GM23248 (cell line): Measurements from ENCODE around the gene ANO4. TPM values are rescaled to one million over a fixed set of nuclear protein-coding genes. Genes with fewer than 3 reads are reported as not detected.

ENCODE experiments used
- DNase-seq: peaks from one replicate; pipeline ENCODE4 v3.0.0-alpha.2; 2015
- H2AFZ ChIP-seq: fragments of 200-600 bp; sonication (generic); 2 replicates; pipeline ENCODE4 v1.6.1; 2016; ENCODE audit warnings: antibody characterized with exemption
- H3F3A ChIP-seq: fragments of 200-600 bp; sonication (generic); 2 replicates; pipeline ENCODE4 v1.6.1; 2016; ENCODE audit warnings: mild to moderate bottlenecking, antibody characterized with exemption, mixed run types; ENCODE audit not compliant: insufficient read depth
- H3K27ac ChIP-seq: fragments of 200-600 bp; sonication (generic); 2 replicates; pipeline ENCODE4 v1.5.1; 2016; ENCODE audit warnings: mild to moderate bottlenecking
- H3K27me3 ChIP-seq: fragments of 200-600 bp; sonication (generic); replicated peaks from 2 replicates; pipeline ENCODE4 v1.6.1; 2016; ENCODE audit warnings: mild to moderate bottlenecking; ENCODE audit not compliant: insufficient read depth
- H3K36me3 ChIP-seq: fragments of 200-600 bp; sonication (generic); 2 replicates; pipeline ENCODE4 v1.6.1; 2016; ENCODE audit warnings: low read depth, mild to moderate bottlenecking
- H3K4me1 ChIP-seq: fragments of 200-600 bp; sonication (generic); 2 replicates; pipeline ENCODE4 v1.6.1; 2016; ENCODE audit warnings: mild to moderate bottlenecking; ENCODE audit not compliant: insufficient read depth
- H3K4me2 ChIP-seq: fragments of 200-600 bp; sonication (generic); one replicate; pipeline ENCODE4 v1.6.1; 2016; ENCODE audit warnings: mild to moderate bottlenecking; ENCODE audit not compliant: unreplicated experiment
- H3K4me3 ChIP-seq: fragments of 200-600 bp; sonication (generic); 2 replicates; pipeline ENCODE4 v1.5.1; 2016; ENCODE audit warnings: mild to moderate bottlenecking
- H3K79me2 ChIP-seq: fragments of 200-600 bp; sonication (generic); 2 replicates; pipeline ENCODE4 v1.6.1; 2016; ENCODE audit warnings: mild to moderate bottlenecking; ENCODE audit not compliant: insufficient read depth
- H3K9ac ChIP-seq: fragments of 200-600 bp; sonication (generic); 2 replicates; pipeline ENCODE4 v1.6.1; 2016; ENCODE audit warnings: mild to moderate bottlenecking
- H3K9me2 ChIP-seq: fragments of 200-600 bp; sonication (generic); 2 replicates; pipeline ENCODE4 v1.6.1; 2016; ENCODE audit warnings: mixed run types, mild to moderate bottlenecking, moderate library complexity; ENCODE audit not compliant: insufficient read depth
- H3K9me3 ChIP-seq: fragments of 200-600 bp; sonication (generic); one replicate; pipeline ENCODE4 v1.6.1; 2017; ENCODE audit warnings: low read depth
- H4K20me1 ChIP-seq: fragments of 200-600 bp; sonication (generic); 2 replicates; pipeline ENCODE4 v1.6.0; 2016; ENCODE audit not compliant: insufficient read depth
- EZH2 ChIP-seq: fragments of 200-600 bp; sonication (generic); IDR thresholded peaks from 2 replicates; pipeline ENCODE4 v1.6.1; 2018; ENCODE audit warnings: antibody characterized with exemption, mild to moderate bottlenecking; ENCODE audit not compliant: insufficient read depth, poor library complexity, severe bottlenecking
- EZH2phosphoT487 ChIP-seq: fragments of 200-600 bp; sonication (generic); IDR thresholded peaks from 2 replicates; pipeline ENCODE4 v1.6.1; 2018; ENCODE audit warnings: antibody characterized with exemption, moderate library complexity, mild to moderate bottlenecking, low read depth; ENCODE audit not compliant: insufficient read depth
- WGBS, 2 experiments: methylation state at CpG; one replicate each; pipeline ENCODE4 v1.1.6; 2015 to 2017; ENCODE audit warnings: low lambda C conversion rate in 2 of 2, low coverage in 1 of 2; ENCODE audit errors: missing lambda C conversion rate in 2 of 2; 5-methylcytosine and 5-hydroxymethylcytosine counted together
- in situ Hi-C: fragments of 300-500 bp; cut with MboI; formaldehyde crosslinking; loops from 2 replicates; pipeline ENCODE4 v1.15.0; 2020
- polyA plus RNA-seq: library from polyadenylated mRNA; unstranded; fragments of >200 nt; fragmentation: Nextera tagmentation; extraction: Ambion mirVana; gene quantifications from 2 replicates; pipeline ENCODE4 v1.2.1, GENCODE V29; 2016
- total RNA-seq: library from RNA; depleted of rRNA; stranded (reverse); fragments of >200 nt; shearing (Covaris generic); gene quantifications from 2 replicates; pipeline ENCODE4 v1.2.3, GENCODE V29; 2014

The ANO4 gene
- total and polyA plus RNA-seq, 2 experiments from 2014 or later: 6.6 to 7.6 TPM

GRCh38 chr12:100830003-100830795 is 35.6 kb downstream of the ANO4 start:
- Histone ChIP-seq H3K4me1 (peaks cover 13% of the 10 kb centered on the region), H4K20me1 (no peaks in the 10 kb centered on the region), H2AFZ (no peak overlapping the region), H3K27me3 (no peaks in the 10 kb centered on the region), H3K9ac (no peak overlapping the region), H3K4me2 (no peak overlapping the region), H3F3A (peaks cover 8% of the 10 kb centered on the region; the same call in 1 of the 2 replicates), H3K9me2 (no peaks in the 10 kb centered on the region), H3K9me3 (no peaks in the 10 kb centered on the region), H3K4me3 (no peak overlapping the region), H3K36me3 (no peaks in the 10 kb centered on the region), H3K79me2 (no peaks in the 10 kb centered on the region), H3K27ac (no peak overlapping the region)
- in situ Hi-C loops: loop anchor here (25.0 kb wide), 1 partner anchor 457 kb away; the partner anchor contains the start of gene UTP20
- 88 to 90% methylated on average over 6 of the region's 6 CpGs for WGBS, 2 experiments
- DNase-seq: no peak
- TF ChIP-seq EZH2 (no peak), EZH2phosphoT487 (no peak)

DNA sequence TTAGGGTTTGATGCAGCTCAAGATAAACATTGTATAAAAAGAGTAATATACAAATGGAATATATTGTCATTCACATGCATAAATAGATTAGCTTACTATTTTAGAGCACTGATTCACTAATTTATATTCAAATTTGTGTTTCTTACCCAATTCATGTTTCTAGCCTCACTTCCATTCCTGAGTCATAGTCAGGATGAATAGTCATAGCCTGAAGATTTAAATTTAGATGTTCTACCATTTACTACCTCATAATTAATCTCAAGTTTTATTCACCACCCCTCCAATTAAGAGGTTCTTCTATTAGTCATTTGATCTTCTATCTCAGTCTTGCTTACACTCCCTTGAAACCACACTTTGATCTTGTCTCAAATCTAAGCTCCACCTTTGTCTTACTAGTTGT is 38.7 kb downstream of the ANO4 start:
- in situ Hi-C loops: loop anchor here (25.0 kb wide), 1 partner anchor 454 kb away; the partner anchor contains the start of gene UTP20
- H3K9me3 ChIP-seq: no peaks in the 10 kb centered on the region
- no peaks in the 10 kb centered on the region for H3K36me3 ChIP-seq
- peaks cover 10% of the 10 kb centered on the region for H3K4me1 ChIP-seq
- peak; percentile 50 for DNase-seq
- no peaks in the 10 kb centered on the region for H4K20me1 ChIP-seq
- no peaks in the 10 kb centered on the region for H3K9me2 ChIP-seq
- no peak overlapping the region for H2AFZ ChIP-seq
- no peak for TF ChIP-seq EZH2
- TF ChIP-seq EZH2phosphoT487: no peak
- peaks cover 8% of the 10 kb centered on the region; the same call in 1 of the 2 replicates for H3F3A ChIP-seq
- H3K27ac ChIP-seq: no peak overlapping the region
- no peaks in the 10 kb centered on the region for H3K79me2 ChIP-seq
- no peak overlapping the region for H3K9ac ChIP-seq
- H3K4me3 ChIP-seq: no peak overlapping the region
- H3K27me3 ChIP-seq: no peaks in the 10 kb centered on the region
- H3K4me2 ChIP-seq: no peak overlapping the region

DNA sequence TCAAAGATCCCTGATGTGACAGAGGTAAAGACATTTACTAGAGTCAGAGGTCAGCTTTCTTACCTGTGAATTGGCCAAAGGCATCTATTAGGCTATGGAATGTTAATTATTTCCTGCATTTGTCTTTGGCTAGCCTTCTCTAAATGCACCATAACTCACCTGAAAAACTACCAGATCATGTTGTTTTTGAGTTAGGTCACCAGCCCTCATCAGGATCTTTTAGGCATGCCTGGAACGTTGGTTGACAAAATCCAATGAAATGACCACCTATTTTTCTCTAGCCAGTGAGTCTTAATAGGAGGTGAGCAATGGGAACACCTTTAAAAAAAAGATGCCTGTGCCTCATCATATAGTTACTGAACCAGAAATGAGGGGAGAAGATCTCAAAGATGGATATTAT is 46.2 kb downstream of the ANO4 start:
- Histone ChIP-seq H3K4me1 (peaks cover 14% of the 10 kb centered on the region), H3K9me3 (no peaks in the 10 kb centered on the region), H3K36me3 (no peaks in the 10 kb centered on the region), H3K79me2 (no peaks in the 10 kb centered on the region), H3K27me3 (no peaks in the 10 kb centered on the region), H3K27ac (no peak overlapping the region), H3K4me2 (no peak overlapping the region), H3K9ac (no peak overlapping the region), H3K4me3 (no peak overlapping the region), H3F3A (no peaks in the 10 kb centered on the region), H3K9me2 (no peaks in the 10 kb centered on the region), H2AFZ (no peak overlapping the region), H4K20me1 (no peaks in the 10 kb centered on the region)
- no peak for TF ChIP-seq EZH2phosphoT487
- TF ChIP-seq EZH2: no peak
- WGBS, 2 experiments: 20 to 43% methylated on average over 1 of the region's 1 CpG
- in situ Hi-C loops: loop anchor here (25.0 kb wide), 1 partner anchor 447 kb away; the partner anchor contains the start of gene UTP20
- DNase-seq: no peak

DNA sequence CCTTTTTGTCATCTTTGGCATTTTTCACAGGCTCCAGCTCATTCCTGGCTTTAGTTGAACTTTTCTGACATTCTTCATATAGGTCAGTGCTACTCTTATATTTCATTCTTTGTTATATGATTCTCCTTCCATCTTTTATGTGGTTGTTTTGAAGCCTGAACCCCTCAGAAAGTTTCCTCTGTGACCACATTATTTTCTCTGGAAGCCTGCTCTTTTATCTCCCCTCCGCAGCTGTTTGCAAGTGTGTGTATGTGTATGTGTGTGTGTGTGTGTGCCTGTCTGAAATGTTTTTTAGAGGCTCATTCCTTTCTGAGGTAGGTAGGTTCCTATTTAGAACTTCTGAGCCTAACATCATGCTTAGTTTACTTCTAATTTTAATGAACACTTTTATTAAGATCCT is 47.6 kb downstream of the ANO4 start:
- H3K9ac ChIP-seq: no peak overlapping the region
- no peaks in the 10 kb centered on the region for H3K79me2 ChIP-seq
- 86 to 89% methylated on average over 1 of the region's 1 CpG for WGBS, 2 experiments
- no peaks in the 10 kb centered on the region for H3K9me3 ChIP-seq
- no peak overlapping the region for H2AFZ ChIP-seq
- H3K4me1 ChIP-seq: peaks cover 14% of the 10 kb centered on the region
- no peaks in the 10 kb centered on the region for H3F3A ChIP-seq
- TF ChIP-seq EZH2phosphoT487: no peak
- no peak for TF ChIP-seq EZH2
- in situ Hi-C loops: loop anchor here (25.0 kb wide), 1 partner anchor 445 kb away; the partner anchor contains the start of gene UTP20
- H3K9me2 ChIP-seq: no peaks in the 10 kb centered on the region
- H3K36me3 ChIP-seq: no peaks in the 10 kb centered on the region
- no peak for DNase-seq
- H3K27me3 ChIP-seq: no peaks in the 10 kb centered on the region
- H3K4me3 ChIP-seq: no peak overlapping the region
- no peaks in the 10 kb centered on the region for H4K20me1 ChIP-seq
- H3K27ac ChIP-seq: no peak overlapping the region
- H3K4me2 ChIP-seq: no peak overlapping the region

DNA sequence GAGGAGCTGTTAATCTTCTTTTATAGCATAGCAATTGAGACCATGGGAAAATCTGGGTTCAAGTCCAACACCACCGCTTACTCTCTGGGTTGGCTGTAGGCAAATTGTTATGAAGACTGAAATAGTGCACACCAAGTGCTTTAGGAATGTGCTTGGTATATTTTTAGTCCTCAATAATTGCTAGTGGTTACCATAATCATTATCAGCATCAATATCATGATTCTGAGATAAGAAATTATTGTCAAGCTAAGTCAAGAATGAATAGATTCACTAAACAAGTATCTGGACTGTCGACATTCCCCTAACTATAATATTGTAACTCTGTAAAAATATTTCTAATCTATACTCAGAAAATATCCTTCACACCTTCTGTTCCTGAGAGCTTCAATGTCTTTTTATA is 48.5 kb downstream of the ANO4 start:
- WGBS, 2 experiments: 72 to 88% methylated on average over 2 of the region's 2 CpGs
- H3K27me3 ChIP-seq: no peaks in the 10 kb centered on the region
- H3K4me1 ChIP-seq: peaks cover 14% of the 10 kb centered on the region
- H3K9me2 ChIP-seq: no peaks in the 10 kb centered on the region
- no peaks in the 10 kb centered on the region for H4K20me1 ChIP-seq
- no peaks in the 10 kb centered on the region for H3F3A ChIP-seq
- TF ChIP-seq EZH2 (no peak), EZH2phosphoT487 (no peak)
- no peaks in the 10 kb centered on the region for H3K9me3 ChIP-seq
- no peak for DNase-seq
- no peak overlapping the region for H3K27ac ChIP-seq
- H3K36me3 ChIP-seq: no peaks in the 10 kb centered on the region
- no peak overlapping the region for H3K4me2 ChIP-seq
- no peaks in the 10 kb centered on the region for H3K79me2 ChIP-seq
- in situ Hi-C loops: loop anchor here (25.0 kb wide), 1 partner anchor 444 kb away; the partner anchor contains the start of gene UTP20
- H3K4me3 ChIP-seq: no peak overlapping the region
- no peak overlapping the region for H3K9ac ChIP-seq
- no peak overlapping the region for H2AFZ ChIP-seq
